ENCODE measurements around the gene ATP5F1E. TPM values are rescaled to one million over a fixed set of nuclear protein-coding genes. Genes with fewer than 3 reads are reported as not detected.

ATP5F1E gene
- total and polyA plus RNA-seq, 9 of the 15 experiments (the other 6 are each of a cell fraction or from before 2014, with no cell fraction given) = 60.3 to 162 (median 113) TPM

- no peaks in the 10 kb centered on the region for H3K9me3 ChIP-seq (replicated peaks; ENCODE audit: control insufficient read depth, insufficient read depth, low read depth, low read length)
- peaks cover 87% of the 10 kb centered on the region for H3K36me3 ChIP-seq (ENCODE audit: control insufficient read depth, insufficient read depth, low read length)
- in situ Hi-C loops (cut with MboI) = no loop called here
- no peak overlapping the region for H3K9ac ChIP-seq (ENCODE audit: insufficient read depth in 1 of 2, low read depth in 2 of 2, low read length in 2 of 2)
- H3K4me3 ChIP-seq = no peak overlapping the region
- H3K27ac ChIP-seq (ENCODE audit: extremely low read depth, low read depth, low read length) = no peak overlapping the region
- ChIA-PET POLR2A (interaction anchor here (0.9 to 2.8 kb wide), 5 partner anchors 7 to 43 kb away, joined by 3 to 19 read pairs (median 3); partner anchors contain the start of genes NELFCD and TUBB1), CTCF (ENCODE audit: low intra/inter-chr PET ratio) (no interaction called here)
- H2AFZ ChIP-seq (ENCODE audit: low read depth, low read length) = no peak overlapping the region
- intact Hi-C loops (cut with micrococcal nuclease) = no loop called here
- no TSS peak for BruUV-seq (replicated peaks)
- no peak for FAIRE-seq
- no peaks in the 10 kb centered on the region for H3K27me3 ChIP-seq (ENCODE audit: control insufficient read depth in 2 of 2, insufficient read depth in 2 of 2, low read length in 2 of 2)
- no peaks in the 10 kb centered on the region for H3K9me1 ChIP-seq (ENCODE audit: control insufficient read depth, insufficient read depth, low read length)
- H3K4me2 ChIP-seq (ENCODE audit: insufficient read depth, low read length) = no peak overlapping the region
- no peak for DNase-seq (ENCODE audit: extremely low read depth in 1 of 4, low spot score in 3 of 4)
- peaks cover 0 to 20% of the 10 kb centered on the region in 2 experiments; a peak in 2 of 5 replicates for H3K4me1 ChIP-seq (replicated peaks in 1 of 2; ENCODE audit: control insufficient read depth in 2 of 2, insufficient read depth in 2 of 2, low read length in 2 of 2)
- peaks cover 7% of the 10 kb centered on the region; the same call in 1 of the 2 replicates for H4K20me1 ChIP-seq (replicated peaks; ENCODE audit: control insufficient read depth, insufficient read depth, low read length)
- H3K79me2 ChIP-seq (ENCODE audit: control insufficient read depth, insufficient read depth, low read length) = no peaks in the 10 kb centered on the region
- peak; percentile 24 for ATAC-seq
- WGBS (ENCODE audit: insufficient coverage, low coverage, missing lambda C conversion rate) = 91% methylated on average over 23 of the region's 24 CpGs
- TF ChIP-seq ZNF274 (IDR thresholded peaks at IDR 0.05; ENCODE audit: borderline replicate concordance, low read depth, low read length) (no peak), IRF1 (CRISPR knock-in tag; IDR thresholded peaks at IDR 0.05; ENCODE audit: borderline replicate concordance) (no peak), POLR2G (IDR thresholded peaks at IDR 0.05; ENCODE audit: low read depth, low read length) (peak; percentile 42; the same call in 1 of the 2 replicates), SFPQ (IDR thresholded peaks at IDR 0.05; ENCODE audit: low read depth, low read length) (no peak), SMARCA4 (IDR thresholded peaks at IDR 0.05) (no peak), BRD9 (IDR thresholded peaks at IDR 0.05; ENCODE audit: low read depth, partially characterized antibody) (no peak), SETDB1 (IDR thresholded peaks at IDR 0.05; ENCODE audit: low read length) (no peak), CLOCK (CRISPR knock-in tag; IDR thresholded peaks at IDR 0.05; ENCODE audit: borderline replicate concordance) (no peak), BMI1 (IDR thresholded peaks at IDR 0.05; ENCODE audit: low read length) (no peak), ZNF507 (tag; conservative IDR thresholded peaks at IDR 0.05) (no peak), MAZ (CRISPR knock-in tag; conservative IDR thresholded peaks at IDR 0.05 in 1 of 2, IDR thresholded peaks at IDR 0.05 in 1 of 2) (no peak), ZNF436 (CRISPR knock-in tag; IDR thresholded peaks at IDR 0.05) (no peak), RFX5 (IDR thresholded peaks at IDR 0.05; ENCODE audit: low read depth, low read length) (no peak), JUNB (CRISPR knock-in tag; conservative IDR thresholded peaks at IDR 0.05) (no peak), NCOA2 (IDR thresholded peaks at IDR 0.05; ENCODE audit: partially characterized antibody in 2 of 2) (no peak), RBFOX2 (IDR thresholded peaks at IDR 0.05; ENCODE audit: low read depth, low read length) (peak; percentile 33; the same call in 1 of the 2 replicates), POLR2A (conservative IDR thresholded peaks at IDR 0.05) (0 out of 2 replicates have a peak, but pooled peaks have one; percentile 8), FOXK1 (CRISPR knock-in tag; IDR thresholded peaks at IDR 0.05; ENCODE audit: borderline replicate concordance) (no peak)
Measured at GRCh38 chr20:58997141-58997770, 34.9 kb downstream of the ATP5F1E start.
